ENCODE measurements around the gene ZNF639.
A peak's percentile ranks its signal among the peaks of the same experiment; 100 is the strongest.
"Not testable (repeated sequence)": the region's sequence is repeated elsewhere in the genome, so short reads cannot be mapped to it uniquely, and the experiment has no call there.

ZNF639 gene

GRCh38 chr3:179322286-179323196 lies at the start of gene ZNF639:
TSS of gene ZNF639 (plus strand) at chr3:179323031. CDS start at chr3:179328294, 5,263 bp downstream.
- DNase-seq (ENCODE audit: low read depth in 2 of 3, low spot score in 1 of 3), result peak; percentile 63 to 76 (median 68)

GRCh38 chr3:179274434-179274833 lies 48.4 kb upstream of the ZNF639 start:
- not testable (repeated sequence) for DNase-seq (ENCODE audit: low read depth in 2 of 3, low spot score in 1 of 3)

- no peak for DNase-seq (ENCODE audit: low read depth in 2 of 3, low spot score in 1 of 3)
Observed at GRCh38 chr3:179276001-179276400, 46.8 kb upstream of the ZNF639 start.

- DNase-seq (ENCODE audit: low read depth in 2 of 3, low spot score in 1 of 3), result no peak
Observed at GRCh38 chr3:179276743-179277142, 46.1 kb upstream of the ZNF639 start.

- no peak for DNase-seq (ENCODE audit: low read depth in 2 of 3, low spot score in 1 of 3)
Observed at GRCh38 chr3:179278151-179278550, 44.7 kb upstream of the ZNF639 start.

GRCh38 chr3:179278932-179279693 lies 43.7 kb upstream of the ZNF639 start:
- no peak for DNase-seq (ENCODE audit: low read depth in 2 of 3, low spot score in 1 of 3)

- no peak for DNase-seq (ENCODE audit: low read depth in 2 of 3, low spot score in 1 of 3)
Observed at GRCh38 chr3:179279837-179280236, 43.0 kb upstream of the ZNF639 start.

- DNase-seq (ENCODE audit: low read depth in 2 of 3, low spot score in 1 of 3), result no peak
Observed at GRCh38 chr3:179281825-179282224, 41.0 kb upstream of the ZNF639 start.

GRCh38 chr3:179286331-179286730 lies 36.5 kb upstream of the ZNF639 start:
- no peak for DNase-seq (ENCODE audit: low read depth in 2 of 3, low spot score in 1 of 3)

GRCh38 chr3:179288845-179289244 lies 34.0 kb upstream of the ZNF639 start:
- DNase-seq (ENCODE audit: low read depth in 2 of 3, low spot score in 1 of 3), result no peak

- DNase-seq (ENCODE audit: low read depth in 2 of 3, low spot score in 1 of 3), result no peak
Observed at GRCh38 chr3:179289295-179289694, 33.5 kb upstream of the ZNF639 start.

GRCh38 chr3:179292450-179292849 lies 30.4 kb upstream of the ZNF639 start:
- DNase-seq (ENCODE audit: low read depth in 2 of 3, low spot score in 1 of 3), result no peak

GRCh38 chr3:179297971-179298725 lies 24.7 kb upstream of the ZNF639 start:
- no peak for DNase-seq (ENCODE audit: low read depth in 2 of 3, low spot score in 1 of 3)

- no peak for DNase-seq (ENCODE audit: low read depth in 2 of 3, low spot score in 1 of 3)
Observed at GRCh38 chr3:179299316-179299715, 23.5 kb upstream of the ZNF639 start.

GRCh38 chr3:179299999-179300613 lies 22.7 kb upstream of the ZNF639 start:
- DNase-seq (ENCODE audit: low read depth in 2 of 3, low spot score in 1 of 3), result no peak

GRCh38 chr3:179301645-179302044 lies 21.2 kb upstream of the ZNF639 start:
- DNase-seq (ENCODE audit: low read depth in 2 of 3, low spot score in 1 of 3), result no peak

GRCh38 chr3:179302111-179302510 lies 20.7 kb upstream of the ZNF639 start:
- DNase-seq (ENCODE audit: low read depth in 2 of 3, low spot score in 1 of 3), result no peak

GRCh38 chr3:179304605-179305004 lies 18.2 kb upstream of the ZNF639 start:
- no peak for DNase-seq (ENCODE audit: low read depth in 2 of 3, low spot score in 1 of 3)

GRCh38 chr3:179307362-179307761 lies 15.5 kb upstream of the ZNF639 start:
- DNase-seq (ENCODE audit: low read depth in 2 of 3, low spot score in 1 of 3), result not testable (repeated sequence)

- no peak for DNase-seq (ENCODE audit: low read depth in 2 of 3, low spot score in 1 of 3)
Observed at GRCh38 chr3:179308001-179308400, 14.8 kb upstream of the ZNF639 start.
